Measurements from ENCODE around the gene GATD1.

GATD1 gene

DNA sequence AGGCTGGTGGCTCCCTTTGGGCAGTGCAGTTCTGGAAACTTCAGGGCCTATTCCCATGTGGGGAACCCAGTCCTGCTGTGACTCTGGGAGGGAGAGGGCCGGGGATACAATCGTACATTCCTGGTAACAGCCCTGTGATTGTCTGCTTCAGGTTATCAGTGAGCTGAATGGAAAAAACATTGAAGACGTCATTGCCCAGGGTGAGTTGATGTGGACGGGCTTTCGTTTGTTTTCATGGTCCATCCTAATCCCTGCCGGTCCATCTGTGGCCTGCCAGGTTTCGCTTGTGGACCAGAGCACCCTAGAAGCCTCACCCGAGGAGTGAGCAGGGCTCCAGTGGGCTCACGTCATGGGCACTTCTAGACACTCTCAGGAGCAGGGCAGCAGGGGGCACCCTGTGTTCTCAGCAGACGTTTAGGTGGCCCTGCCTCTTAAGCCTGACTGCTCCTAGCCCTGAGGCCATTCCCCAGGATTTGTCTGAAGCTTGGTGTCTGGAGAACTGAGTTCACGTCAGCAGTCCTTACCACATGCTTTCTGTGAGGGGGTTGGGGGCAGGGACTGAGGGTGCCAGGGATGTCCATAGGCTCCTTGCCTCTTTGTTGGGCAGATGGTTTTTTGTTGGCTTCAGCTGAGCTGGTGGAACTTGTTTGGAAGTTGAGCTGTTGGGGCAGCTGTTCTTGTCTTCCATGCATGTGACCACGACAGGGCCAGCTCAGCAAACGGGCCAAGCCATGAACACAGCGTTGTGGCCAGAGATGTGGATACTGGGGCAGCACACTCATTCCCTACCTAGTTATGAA lies 34.4 kb upstream of the GATD1 start:
- no peak for DNase-seq

DNA sequence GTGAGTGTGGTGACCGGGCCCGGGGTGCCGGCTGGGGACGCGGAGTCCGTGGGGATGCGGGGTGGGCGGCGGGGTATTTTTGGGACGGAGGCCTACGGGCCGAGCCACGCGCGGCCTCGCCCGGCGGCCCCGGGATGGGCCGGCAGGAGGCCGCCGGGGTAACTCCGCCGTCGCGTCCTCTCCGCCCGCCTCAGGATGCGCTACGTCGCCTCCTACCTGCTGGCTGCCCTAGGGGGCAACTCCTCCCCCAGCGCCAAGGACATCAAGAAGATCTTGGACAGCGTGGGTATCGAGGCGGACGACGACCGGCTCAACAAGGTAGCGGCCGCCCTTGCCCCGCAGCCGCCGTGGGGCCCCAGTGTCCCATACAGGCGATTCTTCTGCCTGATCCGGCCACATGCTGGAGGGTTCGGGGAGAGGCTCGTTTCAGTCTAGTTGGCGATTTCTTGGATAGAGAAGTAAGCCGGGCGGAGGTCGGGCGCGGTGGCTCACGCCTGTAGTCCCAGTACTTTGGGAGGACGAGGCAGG lies 32.8 kb upstream of the GATD1 start:
- DNase-seq = no peak

DNA sequence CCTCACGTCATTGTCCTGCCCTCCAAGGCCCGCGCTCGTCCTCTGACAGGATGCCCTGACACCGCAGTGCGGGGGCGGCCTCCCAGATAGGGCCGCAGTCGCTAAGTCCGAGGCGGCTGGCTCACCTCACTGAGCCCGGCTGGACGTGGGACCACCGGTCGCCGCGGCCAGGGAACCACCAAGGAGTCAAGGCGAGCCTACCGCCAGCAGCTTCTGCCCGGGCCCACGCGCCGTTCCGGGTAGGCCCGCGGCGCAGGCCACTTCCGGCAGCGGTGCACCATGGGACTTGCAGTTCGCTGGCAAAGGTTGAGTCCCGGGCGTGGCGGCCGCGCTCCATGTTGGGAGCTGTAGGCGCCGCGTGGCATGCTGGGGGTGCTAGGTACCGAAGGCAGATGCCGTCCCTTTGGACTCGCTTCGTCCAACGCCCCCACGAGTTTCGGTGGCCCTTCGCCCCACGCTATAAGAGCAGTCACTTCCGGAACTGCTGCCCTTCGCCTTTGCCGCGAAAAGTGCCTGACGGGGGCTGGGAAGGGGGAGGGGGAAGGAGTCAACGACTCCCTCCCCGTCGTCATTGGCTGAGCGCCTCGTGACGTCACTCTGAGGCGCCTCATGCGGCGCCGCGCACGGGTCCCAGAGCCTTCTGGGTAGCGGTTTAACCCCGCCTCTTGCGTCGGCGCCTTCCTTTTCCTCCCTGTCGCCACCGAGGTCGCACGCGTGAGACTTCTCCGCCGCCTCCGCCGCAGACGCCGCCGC lies 32.2 kb upstream of the GATD1 start, which contains the start of gene RPLP2:
Gene RPLP2, plus strand, starts transcription at position 681 of the 753 bp plus-strand sequence. CDS start 268 bp downstream, outside the sequence.
- peak; percentile 99 for DNase-seq

DNA sequence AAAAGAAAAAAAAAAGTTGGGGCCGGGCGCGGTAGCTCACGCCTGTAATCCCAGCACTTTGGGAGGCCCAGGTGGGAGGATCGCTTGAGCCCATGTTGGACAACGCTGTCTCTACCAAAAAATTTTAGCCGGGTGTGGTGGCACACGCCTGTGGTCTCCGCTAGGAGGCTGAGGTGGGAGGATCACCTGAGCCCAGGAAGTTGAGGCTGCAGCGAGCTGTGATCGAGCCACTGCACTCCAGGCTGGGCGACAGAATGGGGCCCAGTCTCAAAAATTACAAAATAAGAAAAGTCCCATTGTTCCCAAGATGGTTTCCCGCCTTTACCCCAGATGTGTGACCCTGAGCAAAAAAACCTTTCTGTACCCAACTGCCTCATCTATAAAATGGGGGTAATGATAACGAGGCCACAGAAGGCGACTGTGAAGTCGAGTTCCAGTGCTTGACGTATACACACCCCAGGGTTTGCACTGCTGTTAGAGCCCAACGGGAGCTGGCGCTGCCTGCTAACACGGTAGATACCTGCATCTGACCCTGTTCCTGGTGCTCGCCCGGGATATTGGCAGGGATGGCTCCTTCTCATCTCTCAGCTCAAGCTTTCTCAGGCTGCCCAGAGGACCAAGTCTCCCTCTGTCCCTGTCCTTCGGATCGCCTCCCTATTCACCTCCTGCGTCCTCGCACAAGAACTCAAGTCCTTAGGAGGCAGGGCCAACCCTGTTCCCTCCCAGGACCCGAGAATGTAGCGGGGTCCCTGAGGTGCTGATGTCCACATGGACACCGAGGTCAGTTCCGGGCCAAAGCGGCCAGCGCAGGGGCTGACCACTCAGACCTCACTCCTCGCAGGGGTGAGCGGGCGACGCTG lies 31.4 kb upstream of the GATD1 start:
- DNase-seq = no peak

DNA sequence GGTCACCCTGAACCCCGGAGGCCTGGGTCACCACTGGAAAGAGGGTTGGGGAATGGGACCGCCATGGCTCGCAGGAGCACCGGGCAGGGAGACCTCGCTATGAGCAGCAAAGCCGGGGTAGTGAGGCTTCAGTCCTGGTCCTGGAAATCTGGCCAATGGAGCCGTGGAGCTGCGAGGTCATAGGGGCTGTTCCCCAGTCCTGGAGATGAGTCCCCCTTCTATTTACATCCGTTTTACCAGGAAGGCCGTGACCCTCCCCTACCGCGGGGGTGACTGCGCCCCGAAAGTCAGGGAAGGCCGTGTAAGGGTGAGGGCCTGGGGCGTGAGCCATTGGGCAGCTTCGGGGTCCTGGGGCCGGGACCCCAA lies 27.3 kb upstream of the GATD1 start:
- no peak for DNase-seq

DNA sequence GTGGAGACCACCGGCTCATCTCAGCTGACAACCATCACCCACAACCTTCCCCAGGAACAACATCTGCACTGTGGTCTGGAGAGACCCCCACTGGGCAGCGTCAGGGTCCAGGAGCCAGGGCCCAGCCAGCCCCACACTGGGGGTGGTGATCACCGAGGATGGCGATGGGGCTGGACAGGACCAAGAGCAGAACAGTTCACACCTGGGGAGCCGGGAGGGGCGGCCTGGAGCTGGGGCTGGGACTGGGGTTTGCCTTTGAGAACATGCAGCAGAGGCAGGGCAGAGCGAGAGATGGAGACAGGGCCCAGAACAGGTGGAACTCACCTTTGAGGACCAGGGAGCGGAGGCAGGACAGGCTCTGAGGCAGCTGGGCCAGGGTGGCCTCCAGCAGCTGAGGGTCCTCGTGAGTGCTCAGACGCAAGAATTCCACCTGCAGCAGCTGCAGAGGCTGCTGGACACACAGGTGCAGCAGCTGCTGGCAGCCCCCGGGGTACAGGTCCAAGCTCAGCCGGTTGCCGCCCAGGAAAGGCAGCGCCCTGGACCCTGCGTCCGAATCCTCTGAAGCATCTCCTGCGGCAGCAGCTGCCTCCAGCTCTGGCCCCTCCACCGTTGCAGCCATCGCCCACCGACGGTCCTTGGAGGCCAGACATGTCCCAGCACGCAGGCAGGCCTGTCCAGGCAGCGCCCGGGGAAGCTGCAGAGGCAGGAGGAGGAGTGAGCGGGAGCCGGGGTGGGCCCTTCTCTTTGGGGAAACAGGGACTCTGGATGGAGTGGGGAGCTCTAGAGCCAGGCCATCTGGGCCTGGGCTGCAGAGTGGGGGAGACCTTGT lies 26.7 kb upstream of the GATD1 start:
- DNase-seq = no peak

DNA sequence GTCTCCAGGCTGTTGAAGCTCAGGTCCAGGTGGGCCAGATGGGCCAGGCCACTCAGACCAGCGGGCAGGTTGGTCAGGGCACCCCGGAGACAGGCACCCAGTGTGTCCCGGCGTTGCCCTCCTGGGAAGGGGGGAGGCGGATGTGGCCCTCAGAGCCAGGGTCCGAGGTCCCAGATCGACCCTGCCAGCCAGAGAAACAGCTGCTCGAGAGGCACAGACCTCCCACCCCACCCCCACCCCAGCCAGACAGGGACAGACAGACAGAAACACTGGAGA lies 26.1 kb upstream of the GATD1 start:
- no peak for DNase-seq

DNA sequence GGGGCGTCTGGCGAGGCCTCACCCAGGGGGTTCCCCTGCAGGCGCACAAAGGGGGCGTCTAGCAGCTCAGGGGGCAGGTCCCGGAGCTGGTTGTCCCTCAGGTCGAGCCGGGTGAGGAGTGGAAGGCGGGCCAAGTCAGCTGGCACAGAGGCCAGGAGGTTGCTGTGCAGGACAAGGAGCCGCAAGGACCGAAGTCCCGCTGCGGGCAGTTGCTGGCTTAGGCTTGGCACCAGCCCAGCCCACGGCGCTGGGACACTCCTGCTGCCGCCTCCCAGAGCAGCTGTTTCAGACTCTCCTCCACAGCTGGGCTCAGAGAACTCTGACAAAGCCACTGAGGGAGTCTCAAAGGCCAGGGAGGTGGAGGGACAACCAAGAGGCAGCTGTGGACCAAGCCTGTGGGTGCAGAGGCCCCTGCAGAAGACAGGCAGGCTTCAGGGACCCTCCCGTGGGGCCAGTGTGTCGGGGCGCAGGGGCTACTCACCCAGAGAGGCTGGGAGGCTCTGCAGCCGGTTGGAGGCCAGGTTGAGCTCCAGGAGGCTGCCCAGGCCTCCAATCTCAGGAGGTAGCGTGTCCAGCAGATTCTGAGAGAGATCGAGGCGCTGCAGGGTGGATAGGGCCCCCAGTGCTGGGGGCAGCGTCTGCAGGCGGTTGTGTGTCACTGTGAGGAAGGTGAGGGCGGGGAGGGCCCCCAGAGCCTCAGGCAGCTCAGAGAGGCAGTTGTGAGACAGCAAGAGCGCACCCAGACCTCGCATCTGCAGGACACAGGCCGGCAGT lies 25.6 kb upstream of the GATD1 start:
- no peak for DNase-seq

DNA sequence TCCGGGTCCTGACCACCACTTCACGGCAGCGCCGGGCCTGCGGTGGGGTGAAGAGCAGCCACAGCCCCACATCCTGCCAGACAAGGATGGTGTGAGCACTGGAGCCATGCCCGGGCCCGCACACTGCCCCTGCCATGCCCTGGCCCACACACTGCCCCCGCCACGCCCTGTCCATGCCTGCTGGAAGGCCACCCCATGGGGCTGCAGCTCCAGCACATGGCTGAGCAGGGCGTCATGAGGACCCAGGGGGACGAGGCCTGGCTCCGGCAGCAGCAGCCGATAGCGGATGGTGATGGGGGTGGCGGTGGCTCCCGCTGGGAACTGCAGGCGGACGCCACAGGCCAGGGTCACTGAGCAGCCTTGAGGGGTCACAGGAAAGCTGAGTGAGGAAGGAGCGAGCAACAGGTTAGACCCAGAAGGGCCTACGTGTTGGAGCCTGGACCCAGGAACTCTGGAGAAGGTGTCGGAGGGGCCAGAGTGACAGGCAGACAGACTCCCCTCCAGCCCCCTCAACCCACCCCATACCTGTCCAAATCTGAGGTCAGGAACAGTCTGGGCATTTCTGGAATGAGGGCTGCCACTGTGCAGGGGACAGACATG lies 24.8 kb upstream of the GATD1 start:
- no peak for DNase-seq

DNA sequence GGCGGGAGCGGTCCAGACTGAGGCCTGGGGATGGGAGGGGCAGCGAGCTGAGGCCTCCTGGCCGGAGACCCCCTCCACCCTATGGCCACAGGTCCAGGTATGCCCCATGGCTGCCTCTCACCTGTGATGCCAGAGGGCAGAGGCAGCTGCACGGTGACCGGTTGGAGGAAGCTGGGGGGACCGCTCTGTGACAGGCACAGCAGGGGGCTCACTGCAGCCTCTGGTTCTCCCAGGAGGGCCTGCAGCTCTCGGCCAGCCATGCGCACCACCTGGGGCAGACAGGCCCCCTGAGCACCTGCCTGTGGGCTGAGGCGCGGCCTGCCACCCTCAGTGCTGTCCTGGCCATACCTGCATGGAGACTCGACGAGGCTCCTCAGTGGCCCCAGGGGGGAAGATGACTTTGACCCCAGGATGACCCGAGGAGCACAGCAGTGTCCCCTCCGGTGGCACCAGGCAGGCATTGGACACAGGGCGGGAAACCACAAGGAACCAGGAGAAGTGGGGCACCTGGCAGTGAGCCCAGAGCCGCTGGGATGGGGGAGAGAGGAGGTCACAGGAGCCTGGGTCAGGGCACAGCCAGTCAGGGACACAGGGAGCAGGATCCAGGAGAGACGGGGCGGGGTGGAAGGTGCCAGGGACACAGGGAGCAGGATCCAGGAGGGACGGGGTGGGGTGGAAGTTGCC lies 24.0 kb upstream of the GATD1 start:
- no peak for DNase-seq

DNA sequence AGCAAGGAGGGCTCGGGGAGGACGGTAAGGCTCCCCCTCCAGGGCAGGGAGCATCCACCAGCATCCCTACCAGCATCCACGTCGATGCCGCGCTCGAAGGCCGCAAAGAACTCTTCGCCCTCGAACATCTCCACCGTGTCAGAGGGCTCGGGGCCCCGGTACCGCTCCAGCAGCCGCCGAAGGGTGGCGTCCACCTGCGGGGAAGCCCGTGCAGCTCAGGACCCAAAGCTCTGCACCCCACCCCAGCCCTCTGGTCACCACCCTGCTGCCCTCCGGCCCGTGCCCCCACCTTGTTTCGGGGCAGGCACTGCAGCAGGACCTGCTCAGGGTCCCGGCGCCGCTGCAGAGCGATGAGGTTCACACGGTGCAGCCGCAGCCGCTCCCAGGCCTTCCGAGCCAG lies 23.2 kb upstream of the GATD1 start:
- no peak for DNase-seq

DNA sequence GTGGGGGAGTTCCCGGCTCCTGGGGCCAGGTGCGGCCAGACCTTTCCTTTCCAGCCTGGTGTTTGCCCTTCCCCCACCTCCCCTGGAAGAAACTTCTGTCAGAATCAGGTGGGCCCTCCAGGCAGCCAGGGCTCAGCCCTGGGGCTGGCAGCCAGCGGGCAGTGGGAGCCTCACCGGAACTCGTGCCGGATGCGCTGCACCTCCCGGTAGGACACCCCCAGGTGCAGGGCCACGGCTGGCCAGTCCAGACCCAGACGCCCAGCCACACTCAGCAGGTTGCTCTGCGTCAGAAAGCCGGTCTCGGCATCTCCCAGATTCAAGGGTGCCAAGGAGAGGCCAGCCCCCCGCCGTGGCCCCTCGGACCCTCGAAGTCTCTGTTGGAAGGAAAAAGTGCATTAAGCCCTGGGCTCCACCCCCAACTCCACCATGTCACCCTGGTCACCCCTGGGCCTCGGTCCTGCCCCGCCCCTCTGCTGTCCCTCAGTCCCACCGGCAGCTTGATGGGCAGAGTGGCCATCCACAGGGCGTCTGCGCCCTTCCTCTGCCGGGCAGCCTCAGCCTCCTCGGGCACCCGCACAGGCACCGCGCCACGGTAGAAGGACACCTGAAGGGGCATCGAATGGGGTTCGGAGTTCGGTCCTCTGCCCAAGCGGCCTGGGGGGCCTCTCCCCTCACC lies 22.5 kb upstream of the GATD1 start:
- no peak for DNase-seq

DNA sequence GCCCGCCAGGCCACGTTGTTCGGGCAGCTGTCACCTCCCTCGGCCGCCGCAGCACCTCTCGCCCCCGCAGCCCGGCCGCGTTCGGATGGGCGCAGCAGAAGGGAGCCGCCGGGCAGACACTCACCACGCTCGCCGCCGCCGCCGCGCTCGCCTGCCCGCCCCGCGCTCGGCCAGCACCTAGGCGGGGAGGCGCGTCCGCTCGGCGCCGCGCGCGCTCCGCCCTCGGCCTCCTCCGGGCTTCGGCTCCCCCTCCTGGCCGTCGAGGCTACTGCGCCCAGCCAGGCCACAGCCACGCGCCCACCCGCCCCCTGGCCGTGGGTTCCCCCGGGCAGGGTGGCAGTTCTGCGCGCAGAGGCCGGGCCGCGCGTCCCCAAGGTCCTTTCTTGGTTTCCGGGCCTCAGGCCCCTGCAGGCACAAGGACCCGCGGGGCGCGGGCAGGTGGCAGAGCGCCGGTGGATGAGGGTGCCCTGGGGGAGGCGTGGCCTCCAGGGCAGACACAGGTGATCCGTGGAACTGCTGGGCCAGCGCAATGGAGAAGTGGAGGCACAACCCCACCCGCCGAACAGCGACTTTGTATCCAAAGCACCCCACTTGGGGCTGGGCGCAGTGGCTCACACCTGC lies 20.9 kb upstream of the GATD1 start, which contains the start of gene SLC25A22:
Gene SLC25A22, minus strand, starts transcription at position 189 of the 621 bp plus-strand sequence. CDS start 3,275 bp downstream, outside the sequence.
- peak; percentile 73 for DNase-seq

DNA sequence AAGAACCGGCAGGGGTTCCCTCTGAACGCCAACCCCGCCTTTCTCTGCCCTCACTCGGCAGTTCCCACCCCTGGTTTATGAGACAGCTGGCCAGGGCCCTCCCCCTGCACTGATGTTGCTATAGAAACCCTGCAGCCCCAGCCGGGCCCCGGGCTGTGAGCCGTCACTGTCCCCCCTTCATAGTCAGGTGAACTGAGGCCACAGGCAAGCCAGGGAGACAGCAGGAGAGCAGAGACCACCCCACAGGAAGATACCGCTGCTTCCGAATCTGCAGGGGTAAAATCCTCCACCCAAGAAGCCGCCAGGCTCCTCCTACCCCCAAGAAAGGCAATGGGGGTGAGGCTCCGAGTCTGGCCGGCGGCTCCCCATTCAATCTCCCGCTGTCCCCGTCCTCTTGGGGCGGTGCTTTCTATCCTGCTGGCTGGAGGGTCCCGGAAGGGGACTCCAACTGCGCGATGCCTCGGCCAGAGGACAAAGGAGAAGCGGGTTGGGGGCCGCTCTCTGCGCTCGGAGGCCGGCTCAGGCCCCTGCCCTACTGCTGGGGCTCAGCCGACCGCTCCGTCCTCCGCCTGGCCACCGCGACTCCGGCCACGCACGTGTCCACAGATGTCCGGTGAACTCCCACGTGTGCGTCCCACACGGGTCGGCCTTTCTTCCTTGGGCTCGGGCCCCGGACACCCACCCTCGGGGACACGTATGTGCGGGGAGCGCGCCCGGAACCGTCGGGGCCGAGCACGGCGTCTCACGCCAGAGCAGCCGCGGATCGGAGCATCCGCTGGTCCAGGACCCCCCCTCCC lies 20.2 kb upstream of the GATD1 start:
- peak; percentile 50 for DNase-seq

DNA sequence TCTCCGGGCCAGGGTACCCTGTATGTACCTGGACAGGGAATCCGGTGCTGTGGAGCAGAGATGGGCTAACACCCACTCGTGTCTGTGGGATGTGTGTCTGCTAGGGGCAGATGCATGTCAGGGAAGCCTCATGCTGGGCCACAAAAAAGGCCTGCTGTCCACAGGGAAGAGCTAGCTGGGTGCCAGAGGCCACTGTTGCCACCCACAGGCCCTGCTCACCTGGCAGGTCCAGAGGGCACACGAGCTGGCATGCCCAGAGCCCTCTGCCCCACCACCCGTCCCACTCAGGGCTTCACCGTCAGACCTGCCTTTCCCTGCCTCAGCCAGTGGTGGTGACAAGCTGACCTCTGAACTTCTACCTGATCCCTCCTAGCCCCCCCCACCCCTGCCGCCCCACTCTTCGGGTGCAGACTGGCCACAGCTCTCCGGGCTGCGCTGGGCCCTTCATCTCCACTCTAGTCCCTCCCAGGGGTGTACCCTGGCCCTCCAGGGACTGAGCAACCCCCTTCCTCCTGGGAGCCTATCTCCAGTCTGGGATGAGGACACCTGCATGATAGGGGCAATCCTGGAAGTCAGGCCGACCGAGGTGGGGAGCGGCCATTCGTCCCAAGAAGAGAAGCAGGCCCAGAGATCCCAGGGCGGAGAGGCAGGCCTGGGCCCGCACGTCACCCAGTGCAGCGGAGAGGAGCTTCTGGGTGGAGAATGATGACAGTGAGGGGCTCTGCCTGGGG lies 19.4 kb upstream of the GATD1 start:
- DNase-seq = no peak

DNA sequence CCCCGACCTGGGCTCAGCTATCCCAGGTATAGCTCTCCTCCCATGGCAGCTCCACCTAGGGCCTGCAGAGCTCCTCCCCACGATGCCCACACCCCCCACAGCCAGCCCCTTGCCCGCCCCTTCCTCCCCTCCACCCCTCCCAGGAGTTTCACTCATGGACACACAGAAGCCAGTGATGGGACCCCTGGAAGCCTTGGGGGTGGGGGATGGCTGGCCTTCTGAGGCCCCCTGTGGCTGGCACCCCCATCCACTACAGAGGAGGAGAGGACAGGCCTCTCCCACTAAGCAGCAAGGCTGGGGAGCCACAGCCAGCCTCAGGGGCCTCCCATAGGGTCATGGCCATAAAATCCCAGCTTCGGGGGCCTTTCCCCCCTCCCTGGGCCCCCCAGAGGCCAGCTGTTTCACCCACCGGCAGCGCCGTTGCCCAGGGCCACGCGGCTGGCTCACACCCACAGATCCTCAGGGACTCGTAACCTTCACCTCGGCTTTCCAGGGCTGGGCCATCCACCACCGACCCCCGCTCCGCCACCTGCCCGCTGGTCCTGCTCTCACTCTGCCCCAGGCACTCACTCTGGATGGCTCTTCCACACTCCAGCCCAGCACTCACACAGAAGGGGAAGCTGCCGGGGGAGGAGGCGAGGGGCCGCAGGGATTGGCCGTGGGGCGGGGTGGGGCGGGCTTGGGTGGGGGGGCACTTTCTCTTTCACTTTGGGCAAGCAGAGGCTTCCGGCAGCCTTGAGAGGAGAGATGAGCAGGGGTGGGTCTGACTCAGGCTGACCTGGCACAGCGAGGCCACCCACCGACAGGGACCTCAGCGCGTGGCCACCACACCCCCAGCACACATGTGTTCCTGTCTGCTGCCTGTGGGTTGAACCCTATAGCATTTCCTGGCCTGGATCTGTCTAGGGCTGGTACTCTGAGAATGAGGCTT lies 18.6 kb upstream of the GATD1 start:
- DNase-seq = peak; percentile 21

Data from KG1 (cell line).